CD14-positive monocyte (primary cell): Measurements from ENCODE around the gene ZNF343. TPM values are rescaled to one million over a fixed set of nuclear protein-coding genes. Genes with fewer than 3 reads are reported as not detected.

Source experiments
- DNase-seq, 3 donors: peaks; one replicate each; pipeline ENCODE4 v3.0.0-alpha.2; 2011 to 2022
- H2AFZ ChIP-seq: 2 replicates; pipeline ENCODE4 v1.6.0; 2012; ENCODE audit warnings: mild to moderate bottlenecking, low read depth, low read length, inconsistent platforms; ENCODE audit not compliant: insufficient read depth, poor library complexity, severe bottlenecking
- H3K27ac ChIP-seq, 2 donors: 1 replicate in 1 of 2; 2 replicates in 1 of 2; pipeline ENCODE4 v1.5.1; 2012 to 2013; ENCODE audit warnings: low read length in 2 of 2, control low read depth in 1 of 2, inconsistent platforms in 1 of 2, low read depth in 1 of 2, mild to moderate bottlenecking in 1 of 2
- H3K27me3 ChIP-seq, 2 donors: one replicate each; pipeline versions ENCODE4 v1.6.0 to v1.6.1; 2011 to 2013; ENCODE audit warnings: low read length in 2 of 2; ENCODE audit not compliant: control insufficient read depth in 2 of 2, insufficient read depth in 2 of 2
- H3K36me3 ChIP-seq, 2 donors: replicated peaks in 1 of 2; 1 replicate in 1 of 2; 2 replicates in 1 of 2; pipeline versions ENCODE4 v1.5.1 to v1.6.1; 2012 to 2013; ENCODE audit warnings: low read length in 2 of 2, control low read depth in 1 of 2, inconsistent platforms in 1 of 2, mild to moderate bottlenecking in 1 of 2; ENCODE audit not compliant: insufficient read depth in 2 of 2, control insufficient read depth in 1 of 2
- H3K4me1 ChIP-seq, 2 donors: 1 replicate in 1 of 2; 2 replicates in 1 of 2; pipeline versions ENCODE4 v1.5.1 to v1.6.1; 2012 to 2013; ENCODE audit warnings: low read length in 2 of 2, control low read depth in 1 of 2, inconsistent platforms in 1 of 2, mild to moderate bottlenecking in 1 of 2, moderate library complexity in 1 of 2; ENCODE audit not compliant: insufficient read depth in 2 of 2, control insufficient read depth in 1 of 2
- H3K4me2 ChIP-seq: replicated peaks from 2 replicates; pipeline ENCODE3; 2012; ENCODE audit warnings: low read length, moderate library complexity, mild to moderate bottlenecking; ENCODE audit not compliant: poor library complexity, severe bottlenecking; ENCODE audit errors: extremely low read depth
- H3K4me3 ChIP-seq, 3 experiments: fragments of 200-600 bp in 1 of 3; sonication (generic) in 1 of 3; replicated peaks in 1 of 3; 1 replicate in 2 of 3; 2 replicates in 1 of 3; pipeline ENCODE4 v1.5.1; 2011 to 2013; ENCODE audit warnings: low read length in 3 of 3, mild to moderate bottlenecking in 3 of 3, control low read depth in 2 of 3, low read depth in 2 of 3, inconsistent platforms in 1 of 3, moderate library complexity in 1 of 3
- H3K79me2 ChIP-seq: 2 replicates; pipeline ENCODE4 v1.6.0; 2012; ENCODE audit warnings: mild to moderate bottlenecking, control low read depth, inconsistent platforms, low read length, moderate library complexity; ENCODE audit not compliant: insufficient read depth
- H3K9ac ChIP-seq: 2 replicates; pipeline ENCODE4 v1.6.0; 2017; ENCODE audit warnings: low read length, mild to moderate bottlenecking; ENCODE audit not compliant: insufficient read depth, poor library complexity, severe bottlenecking
- H3K9me3 ChIP-seq, 2 donors: replicated peaks in 1 of 2; 1 replicate in 1 of 2; 2 replicates in 1 of 2; pipeline versions ENCODE4 v1.5.1 to v1.6.1; 2012 to 2013; ENCODE audit warnings: low read length in 2 of 2, control low read depth in 1 of 2; ENCODE audit not compliant: control insufficient read depth in 1 of 2, insufficient read depth in 1 of 2
- H4K20me1 ChIP-seq: 2 replicates; pipeline ENCODE4 v1.6.0; 2012; ENCODE audit warnings: mild to moderate bottlenecking, low read length, control low read depth, moderate library complexity; ENCODE audit not compliant: insufficient read depth
- H3K27ac Mint-ChIP-seq, 7 donors: one replicate each; pipeline ENCODE4 v1.8.0; 2020; ENCODE audit warnings: mild to moderate bottlenecking in 7 of 7, mixed read lengths in 7 of 7, moderate library complexity in 6 of 7, inconsistent platforms in 2 of 7
- H3K27me3 Mint-ChIP-seq, 3 donors: one replicate each; pipeline ENCODE4 v1.8.0; 2021 to 2022; ENCODE audit warnings: low read depth in 3 of 3, mild to moderate bottlenecking in 3 of 3, mixed read lengths in 3 of 3, moderate library complexity in 3 of 3, inconsistent platforms in 1 of 3
- H3K36me3 Mint-ChIP-seq, 2 donors: one replicate each; pipeline ENCODE4 v1.8.0; 2020; ENCODE audit warnings: mixed read lengths in 2 of 2, inconsistent platforms in 1 of 2, mild to moderate bottlenecking in 1 of 2
- H3K4me1 Mint-ChIP-seq: one replicate; pipeline ENCODE4 v1.8.0; 2020; ENCODE audit warnings: mild to moderate bottlenecking, mixed read lengths
- H3K4me3 Mint-ChIP-seq, 2 donors: one replicate each; pipeline ENCODE4 v1.8.0; 2020; ENCODE audit warnings: mild to moderate bottlenecking in 2 of 2, mixed read lengths in 2 of 2, moderate library complexity in 1 of 2
- H3K9me3 Mint-ChIP-seq, 7 donors: one replicate each; pipeline ENCODE4 v1.8.0; 2020 to 2022; ENCODE audit warnings: mixed read lengths in 7 of 7, mild to moderate bottlenecking in 6 of 7, moderate library complexity in 6 of 7, inconsistent platforms in 2 of 7
- WGBS: methylation state at CpG from one replicate; pipeline ENCODE4 v1.1.5; 2013; ENCODE audit warnings: missing lambda C conversion rate; ENCODE audit not compliant: insufficient coverage; 5-methylcytosine and 5-hydroxymethylcytosine counted together
- intact Hi-C, 2 donors: fragments of 100-400 bp; cut with micrococcal nuclease; formaldehyde crosslinking; loops; one replicate each; pipeline versions ENCODE4 v1.15.0 to v1.15.1; 2023
- polyA plus RNA-seq, 3 donors: library from polyadenylated mRNA; depleted of rRNA in 1 of 3; unstranded in 2 of 3; stranded (reverse) in 1 of 3; fragments of 300-500 nt in 2 of 3; fragments of >200 nt in 1 of 3; fragmentation: Illumina TruSeq in 2 of 3; gene quantifications; 1 replicate in 2 of 3; 2 replicates in 1 of 3; pipeline ENCODE4 v1.2.3, GENCODE V29; 2012 to 2021
- TF ChIP-seq, protein P1 (sequence below): fragments of 200-600 bp; IDR thresholded peaks from one replicate; pipeline ENCODE4 v1.8.0; 2022; ENCODE audit warnings: antibody characterized with exemption, mild to moderate bottlenecking

The ZNF343 gene
- polyA plus RNA-seq, 3 donors: 1.3 to 6.7 (median 1.3) TPM

DNA sequence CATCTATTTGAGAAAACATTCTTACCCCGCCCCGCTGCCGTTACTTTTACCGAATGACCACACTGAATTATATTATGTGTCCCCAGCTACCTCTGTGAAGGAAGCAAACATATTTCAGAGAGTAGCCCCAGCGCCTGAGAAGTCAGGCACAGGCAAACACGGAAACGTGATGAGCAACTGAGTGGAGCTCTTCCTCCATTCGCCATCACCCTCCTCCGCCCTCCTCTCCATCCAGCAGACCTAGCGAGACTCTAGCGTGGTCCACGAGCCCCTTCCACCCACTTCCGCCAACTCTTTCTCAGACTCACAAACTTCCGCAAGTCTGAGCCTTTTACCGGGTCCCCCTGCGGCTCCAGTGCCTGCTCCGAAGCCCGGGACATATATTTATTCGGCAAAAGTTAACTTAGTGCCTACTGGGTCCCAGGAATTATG, 38.7 kb downstream of the ZNF343 start:
- peak; percentile 45 to 69 (median 59) for DNase-seq
- H3K4me3 ChIP-seq: peak overlapping the region; percentile 66 to 97 (median 93)
- peaks cover 54% of the 10 kb centered on the region for H4K20me1 ChIP-seq
- Mint-ChIP-seq H3K9me3 (no peaks in the 10 kb centered on the region), H3K4me3 (peak overlapping the region; percentile 96 to 97), H3K36me3 (peaks cover 30% of the 10 kb centered on the region in 2 donors), H3K4me1 (peaks cover 26% of the 10 kb centered on the region), H3K27me3 (no peaks in the 10 kb centered on the region), H3K27ac (peak overlapping the region; percentile 96 to 99 (median 98))
- H3K79me2 ChIP-seq: peaks cover 51% of the 10 kb centered on the region
- intact Hi-C loops: loop anchor here (5.0 to 10.0 kb wide), 2 partner anchors 37 to 1135 kb away; partner anchors contain the start of gene ZNF343 (in 2 of the 2)
- H3K36me3 ChIP-seq: peaks cover 33 to 38% of the 10 kb centered on the region in 2 donors
- peak overlapping the region; percentile 88 to 93 for H3K27ac ChIP-seq
- H2AFZ ChIP-seq: peak overlapping the region; percentile 86
- H3K27me3 ChIP-seq: no peaks in the 10 kb centered on the region
- H3K4me1 ChIP-seq: peaks cover 17 to 28% of the 10 kb centered on the region in 2 donors
- H3K9me3 ChIP-seq: no peaks in the 10 kb centered on the region
- WGBS: under 1% methylated on average over 16 of the region's 19 CpGs
- peak overlapping the region; percentile 91 for H3K4me2 ChIP-seq
- peak overlapping the region; percentile 92 for H3K9ac ChIP-seq
- TF ChIP-seq, protein P1, sequence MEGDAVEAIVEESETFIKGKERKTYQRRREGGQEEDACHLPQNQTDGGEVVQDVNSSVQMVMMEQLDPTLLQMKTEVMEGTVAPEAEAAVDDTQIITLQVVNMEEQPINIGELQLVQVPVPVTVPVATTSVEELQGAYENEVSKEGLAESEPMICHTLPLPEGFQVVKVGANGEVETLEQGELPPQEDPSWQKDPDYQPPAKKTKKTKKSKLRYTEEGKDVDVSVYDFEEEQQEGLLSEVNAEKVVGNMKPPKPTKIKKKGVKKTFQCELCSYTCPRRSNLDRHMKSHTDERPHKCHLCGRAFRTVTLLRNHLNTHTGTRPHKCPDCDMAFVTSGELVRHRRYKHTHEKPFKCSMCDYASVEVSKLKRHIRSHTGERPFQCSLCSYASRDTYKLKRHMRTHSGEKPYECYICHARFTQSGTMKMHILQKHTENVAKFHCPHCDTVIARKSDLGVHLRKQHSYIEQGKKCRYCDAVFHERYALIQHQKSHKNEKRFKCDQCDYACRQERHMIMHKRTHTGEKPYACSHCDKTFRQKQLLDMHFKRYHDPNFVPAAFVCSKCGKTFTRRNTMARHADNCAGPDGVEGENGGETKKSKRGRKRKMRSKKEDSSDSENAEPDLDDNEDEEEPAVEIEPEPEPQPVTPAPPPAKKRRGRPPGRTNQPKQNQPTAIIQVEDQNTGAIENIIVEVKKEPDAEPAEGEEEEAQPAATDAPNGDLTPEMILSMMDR: no peak

DNA sequence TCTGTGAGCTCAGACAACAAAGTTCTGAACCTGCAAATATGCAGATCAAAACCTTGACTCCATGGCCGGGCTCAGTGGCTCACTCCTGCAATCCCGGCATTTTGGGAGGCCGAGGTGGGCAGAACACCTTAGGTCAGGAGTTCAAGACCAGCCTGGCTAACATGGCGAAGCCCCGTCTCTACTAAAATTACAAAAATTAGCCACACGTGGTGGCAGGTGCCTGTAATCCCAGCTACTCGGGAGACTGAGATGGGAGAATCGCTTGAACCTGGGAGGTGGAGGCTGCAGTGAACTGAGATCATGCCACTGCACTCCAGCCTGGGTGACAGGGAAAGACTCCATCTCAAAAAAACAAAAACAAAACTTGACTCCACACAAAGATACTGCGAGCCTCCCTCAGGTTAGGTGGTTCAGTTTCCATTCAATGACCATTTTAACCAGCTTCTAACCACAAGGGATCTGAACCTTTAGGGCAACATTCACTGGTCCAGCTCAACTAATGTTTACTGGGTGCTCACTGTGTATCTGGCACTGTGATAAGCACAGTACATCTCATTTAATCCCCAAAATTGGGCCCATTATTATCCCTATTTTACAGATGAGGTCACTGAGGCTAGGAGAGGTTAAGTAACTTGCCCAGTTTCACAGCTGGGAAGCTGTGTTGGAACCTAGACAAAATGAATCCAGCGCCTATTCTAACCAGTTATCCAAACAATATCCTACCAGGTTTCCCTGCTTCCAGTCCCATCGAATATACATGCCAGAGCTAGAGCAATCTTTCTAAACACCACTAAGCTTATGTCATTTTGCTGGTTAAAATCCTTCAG, 39.9 kb downstream of the ZNF343 start:
- peak overlapping the region; percentile 91 for H3K4me2 ChIP-seq
- Mint-ChIP-seq H3K27me3 (no peaks in the 10 kb centered on the region), H3K4me3 (peak overlapping the region in 1 of 2 donors; percentile 31), H3K4me1 (peaks cover 26% of the 10 kb centered on the region), H3K27ac (peak overlapping the region in 4 of 7 donors; percentile 37 to 61 (median 40)), H3K36me3 (peaks cover 41 to 42% of the 10 kb centered on the region in 2 donors), H3K9me3 (no peaks in the 10 kb centered on the region)
- no peaks in the 10 kb centered on the region for H3K9me3 ChIP-seq
- H3K4me1 ChIP-seq: peaks cover 17 to 28% of the 10 kb centered on the region in 2 donors
- H3K9ac ChIP-seq: peak overlapping the region; percentile 92
- peak overlapping the region in 1 of 3 experiments; percentile 93 for H3K4me3 ChIP-seq
- WGBS: 97% methylated on average over 6 of the region's 11 CpGs
- peak overlapping the region in 1 of 2 donors; percentile 2 for H3K27ac ChIP-seq
- TF ChIP-seq, protein P1: no peak
- H3K27me3 ChIP-seq: no peaks in the 10 kb centered on the region
- peaks cover 51% of the 10 kb centered on the region for H3K79me2 ChIP-seq
- peaks cover 45 to 50% of the 10 kb centered on the region in 2 donors for H3K36me3 ChIP-seq
- intact Hi-C loops: loop anchor here in 1 of 2 donors (10.0 kb wide), 1 partner anchor 1134 kb away; no protein-coding TSS in a partner anchor
- peaks cover 65% of the 10 kb centered on the region for H4K20me1 ChIP-seq
- no peak overlapping the region for H2AFZ ChIP-seq
- DNase-seq: no peak
